HuH-7.5 (cell line): ENCODE results near the gene PRKD1.
"Not testable (repeated sequence)": the region's sequence is repeated elsewhere in the genome, so short reads cannot be mapped to it uniquely, and the experiment has no call there.

Experiments
- DNase-seq: peaks from one replicate; pipeline ENCODE4 v3.0.0; 2011; ENCODE audit warnings: low spot score

Gene PRKD1

GRCh38 chr14:29798108-29798663 is 129.5 kb downstream of the PRKD1 start:
- no peak for DNase-seq

DNA sequence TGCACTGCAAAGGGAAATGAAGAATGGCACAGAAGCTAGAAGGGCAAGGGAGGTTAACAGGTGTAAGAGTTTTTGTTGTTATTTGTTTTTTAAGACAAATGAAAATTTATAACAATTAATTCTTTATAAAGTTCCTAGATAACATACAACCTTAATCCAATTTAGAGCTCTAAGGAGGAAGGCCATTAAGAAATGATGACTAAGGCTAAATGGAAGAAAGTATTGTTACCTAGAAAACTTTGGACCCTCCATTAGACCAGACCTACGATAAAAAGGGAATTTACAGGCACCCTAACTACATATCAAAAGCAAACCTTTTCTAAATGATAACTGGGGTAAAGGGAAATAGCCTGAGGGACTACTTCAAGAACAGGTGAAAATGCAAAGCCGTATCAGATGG is 130.8 kb downstream of the PRKD1 start:
- no peak for DNase-seq

GRCh38 chr14:29789475-29789874 is 138.2 kb downstream of the PRKD1 start:
- DNase-seq: no peak

DNA sequence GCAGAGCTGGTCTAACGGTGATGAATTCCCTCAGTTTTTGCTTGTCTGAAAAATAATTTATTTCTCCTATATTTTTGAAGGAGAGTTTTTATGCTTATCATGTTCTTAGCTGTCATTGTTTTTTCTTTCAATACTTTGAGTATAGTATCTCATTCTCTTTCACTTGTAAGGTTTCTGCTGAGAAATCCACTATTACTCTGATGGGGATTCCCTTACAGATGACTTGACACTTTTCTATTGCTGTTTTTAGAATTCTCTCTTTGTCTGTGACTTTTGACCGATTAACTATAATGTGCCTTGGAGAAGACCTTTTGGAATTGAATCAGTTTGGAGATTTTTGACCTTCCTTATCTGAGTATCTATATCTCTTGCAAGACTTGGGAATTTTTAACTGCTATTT is 139.6 kb downstream of the PRKD1 start:
- no peak for DNase-seq

DNA sequence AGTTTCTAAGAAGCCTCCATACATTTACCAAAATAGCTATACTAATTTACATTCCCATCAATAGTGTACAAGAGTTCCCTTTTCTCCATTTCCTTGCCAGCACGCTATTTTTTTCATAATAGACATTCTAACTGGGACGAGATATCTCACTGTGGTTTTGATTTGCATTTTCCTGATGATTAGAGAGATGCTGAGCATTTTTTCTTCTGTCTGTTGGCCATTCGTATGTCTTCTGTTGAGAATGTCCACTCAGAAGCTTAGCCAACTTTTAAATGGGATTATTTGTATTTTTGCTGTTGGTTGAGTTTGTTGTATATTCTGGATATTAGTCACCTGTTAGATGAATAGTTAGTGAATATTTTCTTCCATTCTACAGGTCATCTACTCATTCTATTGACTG is 144.1 kb downstream of the PRKD1 start:
- no peak for DNase-seq

DNA sequence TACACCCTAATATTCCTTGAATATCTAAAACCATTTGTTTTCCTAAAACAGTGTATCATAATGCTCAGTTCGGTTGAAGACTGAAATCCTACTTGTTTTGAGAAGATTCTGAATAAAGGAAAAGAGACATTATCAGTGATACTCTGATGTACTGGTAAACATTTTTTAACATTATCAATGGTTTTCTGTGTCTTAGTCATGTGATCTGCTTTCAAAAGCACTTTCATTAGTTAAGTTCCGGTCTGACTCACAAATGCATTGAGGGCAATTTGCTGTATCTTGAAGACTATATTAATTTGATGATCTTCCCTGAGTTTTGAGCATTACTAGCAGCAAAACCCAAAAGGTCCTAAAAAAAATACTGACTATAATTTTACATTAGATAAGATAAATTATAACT is 145.6 kb downstream of the PRKD1 start:
- no peak for DNase-seq

- DNase-seq: not testable (repeated sequence)
Observed at GRCh38 chr14:29777142-29777541, 150.5 kb downstream of the PRKD1 start.

- no peak for DNase-seq
Observed at GRCh38 chr14:29773990-29774389, 153.7 kb downstream of the PRKD1 start.

- DNase-seq: no peak
Observed at GRCh38 chr14:29763342-29763858, 164.2 kb downstream of the PRKD1 start.

DNA sequence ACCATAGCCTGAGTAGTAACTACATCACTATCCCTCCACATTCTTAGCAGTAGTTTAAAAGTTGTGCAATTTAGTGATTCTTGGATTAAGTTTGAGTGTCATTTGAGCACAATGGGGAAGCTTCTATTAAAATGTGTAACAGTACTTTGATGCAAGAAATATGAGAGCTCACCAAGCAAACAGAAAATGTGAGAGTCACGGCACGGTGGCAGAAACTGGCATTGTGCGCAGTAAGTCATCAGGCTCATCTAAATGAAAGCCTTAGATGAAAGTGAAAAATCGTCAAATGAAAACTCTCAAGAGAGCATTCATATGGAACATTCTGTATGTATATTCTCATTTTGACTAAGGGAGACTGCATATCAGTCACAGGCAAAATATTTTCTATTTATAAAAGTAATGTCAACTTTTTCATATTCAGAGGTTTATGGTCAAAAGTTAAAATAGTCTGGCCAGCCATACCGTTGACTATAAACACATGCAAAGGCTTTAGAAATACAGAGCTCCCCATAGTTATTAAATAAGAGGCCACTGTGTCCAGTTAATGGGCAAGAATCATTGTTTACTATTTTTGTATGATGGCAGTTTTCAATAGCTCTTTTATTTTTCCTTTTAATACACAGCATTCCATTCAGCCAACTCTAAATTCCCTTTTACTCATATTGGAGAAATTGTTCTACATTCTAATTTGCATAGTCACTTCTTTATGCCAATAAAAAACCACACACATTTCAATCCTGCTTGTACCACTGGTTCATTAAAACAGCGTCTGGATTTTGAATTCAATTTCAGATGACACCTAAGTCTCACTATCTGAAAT is 167.9 kb downstream of the PRKD1 start:
- DNase-seq: no peak

DNA sequence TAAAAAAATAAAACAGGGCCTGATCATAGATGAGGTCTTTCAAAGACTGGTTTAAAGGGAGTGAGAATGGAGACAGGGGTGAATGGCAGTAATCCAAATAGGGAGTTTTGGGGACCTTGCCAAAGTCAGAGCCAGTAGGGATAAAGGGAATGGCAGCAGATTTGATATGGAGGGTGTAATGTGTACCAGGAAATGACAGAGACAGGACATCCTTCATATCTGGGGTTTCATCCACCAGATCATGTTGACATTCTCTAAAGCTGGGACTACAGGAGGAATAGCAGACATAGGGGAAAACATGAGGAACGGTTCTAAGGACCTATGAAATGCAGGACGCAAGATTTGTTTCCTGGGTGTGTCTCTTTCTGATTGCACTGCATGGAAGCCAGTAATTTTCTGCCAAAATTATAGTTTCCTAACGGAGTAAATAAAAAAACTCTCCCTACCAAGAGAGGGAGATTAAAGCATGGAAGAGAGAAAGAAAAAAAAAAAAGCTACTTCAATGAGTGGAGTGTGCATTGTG is 169.9 kb downstream of the PRKD1 start:
- no peak for DNase-seq

- no peak for DNase-seq
Observed at GRCh38 chr14:29757188-29757680, 170.4 kb downstream of the PRKD1 start.

DNA sequence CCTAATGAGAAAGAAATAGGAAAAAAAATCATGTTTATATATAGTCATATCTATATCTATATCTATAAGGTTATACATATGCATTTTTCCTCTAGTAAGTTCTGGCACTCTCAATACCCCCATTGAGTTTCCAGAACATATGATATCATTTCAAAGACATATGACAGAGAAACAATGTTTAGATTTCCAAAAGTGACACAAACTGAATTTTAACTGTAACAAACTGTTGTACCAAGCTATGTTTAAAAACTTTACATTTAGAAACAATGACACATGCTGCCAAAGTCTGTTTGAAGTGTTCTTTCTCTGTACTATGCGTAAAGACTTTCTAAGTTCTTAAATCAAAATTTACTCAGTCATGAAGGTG is 171.6 kb downstream of the PRKD1 start:
- DNase-seq: no peak

DNA sequence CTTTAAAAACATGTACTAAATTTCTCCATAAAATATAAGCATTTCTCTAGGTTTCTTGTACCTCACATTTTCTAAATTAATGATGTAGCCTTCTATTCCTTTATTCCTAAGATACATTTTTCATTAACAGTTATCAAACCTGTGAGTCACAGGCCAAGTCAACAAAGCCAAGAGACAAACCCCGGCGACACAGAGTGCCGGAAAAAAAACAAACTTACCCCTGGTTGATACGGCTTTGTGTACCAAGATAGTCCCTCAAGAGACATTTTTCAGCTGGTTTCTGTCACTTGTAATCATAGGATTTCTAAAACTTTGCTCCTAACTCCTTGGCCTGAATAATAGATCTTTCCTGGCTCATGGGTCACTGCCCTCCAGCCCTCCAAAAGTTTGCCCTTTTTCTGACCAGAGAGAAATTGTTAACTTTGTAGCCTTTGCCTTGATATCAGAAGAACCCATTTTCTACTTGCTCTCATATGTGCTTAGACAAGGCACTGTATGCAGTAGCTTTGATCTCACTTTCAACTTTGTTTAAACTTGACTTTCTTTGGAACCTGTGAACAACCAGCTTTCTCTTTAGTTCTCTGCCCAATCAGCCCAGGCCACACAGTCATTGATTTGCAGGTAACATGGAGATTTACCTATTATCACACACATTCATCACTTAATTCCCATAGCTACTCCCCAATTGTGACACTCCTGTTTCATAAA is 172.2 kb downstream of the PRKD1 start:
- no peak for DNase-seq

DNA sequence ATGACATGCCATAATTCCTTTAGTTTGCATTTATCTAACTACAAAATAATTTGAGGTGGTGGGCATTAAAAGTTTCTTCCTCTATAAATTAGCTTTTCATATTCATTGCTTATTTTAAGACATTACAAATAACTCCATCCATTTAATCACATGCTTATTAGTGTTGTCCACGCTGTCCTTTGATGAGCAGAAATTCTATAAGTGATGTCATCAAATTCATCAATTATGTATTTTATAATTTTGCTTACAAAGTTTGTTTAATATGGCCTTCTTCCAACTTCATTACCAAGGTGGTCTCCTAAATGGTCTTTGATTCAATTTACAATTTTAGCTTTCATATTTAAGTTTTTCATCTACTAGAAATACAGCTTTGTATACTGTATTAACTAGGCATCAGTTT is 173.5 kb downstream of the PRKD1 start:
- DNase-seq: no peak

DNA sequence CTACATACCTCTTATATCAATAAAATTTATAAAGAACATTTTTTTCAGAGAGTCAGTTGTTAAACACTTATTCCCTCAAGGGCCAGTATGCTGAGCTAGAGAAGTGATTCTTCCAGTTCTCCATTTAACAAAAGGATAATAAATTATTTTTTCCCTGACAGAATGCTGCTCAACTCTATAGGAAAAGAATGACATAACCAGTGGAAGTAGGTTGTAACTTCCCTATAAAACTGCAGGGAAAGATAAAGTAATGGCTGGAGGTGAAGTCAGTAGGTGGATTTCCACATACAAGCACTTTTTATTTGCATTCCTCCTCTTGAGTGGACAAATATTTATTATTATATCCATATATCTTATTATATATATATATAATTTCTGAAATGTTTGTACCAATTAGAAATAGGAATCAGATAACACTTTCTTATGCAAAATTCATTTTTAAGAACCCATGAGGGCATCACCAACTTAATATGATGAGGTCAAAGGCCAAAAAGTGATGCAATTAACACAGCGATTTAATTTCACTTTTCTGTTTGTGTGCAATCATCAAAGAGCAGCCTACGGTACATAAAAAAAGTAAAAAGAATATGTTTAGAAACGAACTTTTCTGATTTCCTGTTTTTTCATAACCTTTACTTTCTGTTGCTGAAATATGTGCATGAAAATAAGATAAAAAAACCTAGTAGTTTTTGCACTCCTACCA is 175.3 kb downstream of the PRKD1 start:
- no peak for DNase-seq

GRCh38 chr14:29749829-29750228 is 177.8 kb downstream of the PRKD1 start:
- DNase-seq: peak; percentile 37

DNA sequence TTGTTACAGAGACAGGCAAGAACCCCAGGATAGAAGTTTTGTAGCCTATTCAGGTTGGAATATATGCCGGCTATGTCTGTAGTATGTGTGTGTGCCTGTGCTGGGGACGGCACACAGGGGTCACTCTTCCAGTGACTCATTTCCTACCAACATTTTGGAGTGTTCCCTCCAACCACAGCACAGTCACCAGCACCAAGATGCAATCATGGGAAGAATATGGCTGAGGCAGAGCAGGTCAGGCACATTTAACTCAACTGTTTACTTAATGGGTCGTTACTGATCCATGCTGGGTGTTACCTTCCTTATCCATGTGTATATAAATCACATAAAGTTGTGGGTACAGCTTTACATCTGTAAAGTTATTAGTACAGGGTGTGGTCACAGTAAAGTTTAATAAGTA is 178.3 kb downstream of the PRKD1 start:
- DNase-seq: no peak

DNA sequence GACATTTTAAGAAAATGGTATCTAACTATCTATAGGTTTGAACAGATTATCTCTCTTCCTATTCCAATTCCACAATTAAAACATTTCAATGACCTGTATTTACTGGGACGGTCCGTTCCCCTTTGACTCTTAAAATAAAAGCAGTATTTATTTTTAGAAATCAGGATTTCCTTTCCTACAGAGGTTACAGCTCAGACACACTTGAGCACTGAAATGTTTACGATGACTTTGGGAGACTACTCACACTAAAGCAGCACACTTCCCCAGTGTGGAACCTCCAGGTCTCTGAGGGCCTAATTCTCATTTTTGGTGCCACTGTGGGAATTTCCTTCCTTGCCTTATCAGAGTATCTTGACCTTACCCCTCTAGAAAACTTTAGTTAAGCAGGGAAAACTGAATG is 181.8 kb downstream of the PRKD1 start:
- no peak for DNase-seq

DNA sequence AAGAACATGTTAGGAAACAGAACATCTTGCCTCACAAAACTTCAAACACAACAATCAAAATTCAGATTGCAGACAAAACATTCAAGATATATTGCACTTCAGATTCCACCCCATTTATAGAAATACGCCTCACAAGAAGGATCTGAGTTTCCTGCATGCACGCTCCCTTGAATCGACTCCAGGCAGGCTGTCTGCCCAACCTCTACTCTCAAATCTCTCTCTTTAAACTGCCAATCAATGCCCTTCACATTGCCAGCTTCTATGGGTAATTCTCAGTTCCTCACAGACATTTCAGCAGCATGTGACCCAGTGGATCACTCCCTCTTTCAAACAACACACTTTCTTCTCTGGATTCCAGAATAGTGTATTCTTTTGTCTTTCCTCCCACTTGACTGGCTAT is 184.1 kb downstream of the PRKD1 start:
- DNase-seq: no peak

DNA sequence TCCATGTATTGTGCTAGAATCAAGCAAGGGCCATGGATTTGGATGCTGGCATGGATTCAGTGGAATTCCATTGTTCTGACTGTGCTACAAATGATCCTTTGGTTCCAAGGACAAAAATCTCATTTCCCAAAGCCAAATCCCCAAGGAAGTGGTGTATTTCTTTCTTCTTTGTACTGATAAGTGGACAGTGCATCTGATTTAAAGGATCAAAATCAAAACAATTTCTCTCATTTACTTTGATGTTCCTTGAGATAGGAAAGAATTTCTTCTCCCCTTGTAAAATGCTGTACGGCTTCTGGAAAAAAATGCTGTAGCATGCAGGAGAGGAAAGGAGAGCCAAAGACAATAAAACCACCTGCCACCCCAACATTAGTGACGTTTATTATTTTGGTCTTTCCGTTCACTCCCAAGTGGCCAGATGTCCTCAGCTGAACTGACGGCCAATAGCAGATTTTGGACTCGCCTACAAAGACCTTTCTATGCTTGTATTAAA is 185.7 kb downstream of the PRKD1 start:
- no peak for DNase-seq

GRCh38 chr14:29740491-29740890 is 187.2 kb downstream of the PRKD1 start:
- DNase-seq: no peak
